Measurements from ENCODE around the gene KRT82.
"Not testable (repeated sequence)": the region's sequence is repeated elsewhere in the genome, so short reads cannot be mapped to it uniquely, and the experiment has no call there.

Gene KRT82

DNA sequence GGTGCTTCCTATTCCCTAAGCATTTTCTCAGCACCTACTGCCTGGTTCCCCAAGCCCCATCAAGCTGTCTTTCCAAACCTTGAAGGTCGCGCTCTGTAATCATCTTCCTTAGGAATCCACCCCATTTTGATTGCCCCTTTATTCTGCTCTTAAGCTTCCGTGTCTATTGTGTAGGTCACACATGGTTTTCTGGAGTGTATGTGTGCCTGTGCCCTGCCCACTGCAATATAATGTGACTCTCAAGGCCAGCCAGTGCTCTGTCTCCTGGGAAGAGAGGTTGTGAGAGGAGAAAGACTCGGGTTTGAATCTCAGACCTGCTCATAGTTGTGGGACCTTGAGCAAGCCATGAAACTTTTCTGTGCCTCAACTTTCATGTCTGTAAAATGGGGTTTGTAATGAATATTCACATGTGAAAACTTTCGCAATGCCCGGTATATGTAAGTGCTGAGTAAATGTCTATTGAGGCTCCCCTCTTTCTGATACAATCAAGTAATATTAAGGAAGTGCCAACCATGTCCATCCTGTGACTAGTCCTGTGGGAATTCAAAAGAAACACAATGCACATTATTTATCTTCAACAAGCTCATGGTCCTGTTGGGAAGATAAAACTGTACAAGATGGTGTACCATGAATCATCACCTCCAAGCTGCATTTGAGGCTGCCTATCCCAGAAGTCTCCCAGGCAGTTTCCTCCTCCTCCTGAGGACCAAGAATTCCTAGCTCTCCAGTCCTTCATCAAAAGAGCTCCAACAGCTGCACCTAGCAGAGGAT lies 28.8 kb upstream of the KRT82 start:
- DNase-seq: no peak

DNA sequence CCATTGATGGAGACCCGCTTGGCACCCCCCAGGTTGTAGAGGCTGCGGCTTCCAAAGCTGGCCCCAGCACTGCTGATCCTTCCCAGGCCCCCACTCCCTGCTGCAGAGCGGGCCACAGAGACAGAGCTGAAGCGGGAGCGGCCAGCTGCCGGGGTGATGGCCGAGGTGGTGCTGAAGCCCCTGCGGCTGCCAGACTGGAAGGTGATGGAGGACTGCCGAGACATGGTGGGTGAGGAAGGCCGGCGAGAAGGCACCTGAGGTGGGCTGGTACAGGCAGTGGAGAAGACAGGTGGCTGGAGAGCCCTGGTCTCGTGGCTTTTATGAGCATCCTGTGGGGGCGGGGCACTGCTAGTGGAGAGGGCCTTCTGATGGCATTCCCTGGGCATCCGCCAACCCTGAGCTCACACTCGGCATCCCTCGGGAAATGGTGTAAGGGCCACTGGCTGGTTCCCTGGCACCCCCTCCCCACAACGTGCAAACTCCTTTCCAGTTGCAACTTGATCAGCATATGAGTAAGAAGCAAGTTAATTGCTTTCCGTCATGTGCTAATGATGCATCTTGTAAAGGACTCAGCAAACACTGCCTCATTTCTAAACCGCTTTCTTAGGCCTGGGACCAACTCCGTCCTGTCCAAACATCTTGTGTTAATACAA lies 28.1 kb upstream of the KRT82 start, which contains the start of gene KRT75:
TSS of gene KRT75 (minus strand) at position 291 of the 653 bp plus-strand sequence. CDS start at position 224, 67 bp downstream.
- DNase-seq: no peak

DNA sequence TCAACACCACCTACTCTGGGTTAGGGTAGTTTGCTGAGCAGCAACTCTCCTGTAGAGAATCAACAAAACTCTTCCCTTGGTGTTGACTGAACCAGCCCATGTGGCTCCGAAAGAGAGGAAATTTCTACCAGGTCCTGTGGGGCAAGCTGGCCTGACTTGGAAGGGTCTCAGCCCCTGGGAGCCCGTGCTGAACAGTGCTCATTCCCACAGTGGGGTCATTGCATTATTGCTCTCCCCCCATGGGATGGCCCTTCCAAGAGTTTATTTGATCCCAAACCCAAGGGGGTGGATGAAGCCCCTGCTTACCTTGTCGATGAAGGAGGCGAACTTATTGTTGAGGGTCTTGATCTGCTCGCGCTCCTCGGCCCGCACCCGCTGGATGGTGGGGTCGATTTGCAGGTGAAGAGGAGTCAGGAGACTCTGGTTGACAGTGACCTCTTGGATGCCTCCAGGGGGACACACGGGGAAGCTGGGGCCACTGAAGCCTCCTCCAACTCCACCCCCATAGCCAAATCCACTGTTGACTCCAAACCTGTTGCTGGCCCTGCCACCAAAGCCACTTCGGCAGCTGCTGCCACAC lies 27.5 kb upstream of the KRT82 start:
- DNase-seq: no peak

DNA sequence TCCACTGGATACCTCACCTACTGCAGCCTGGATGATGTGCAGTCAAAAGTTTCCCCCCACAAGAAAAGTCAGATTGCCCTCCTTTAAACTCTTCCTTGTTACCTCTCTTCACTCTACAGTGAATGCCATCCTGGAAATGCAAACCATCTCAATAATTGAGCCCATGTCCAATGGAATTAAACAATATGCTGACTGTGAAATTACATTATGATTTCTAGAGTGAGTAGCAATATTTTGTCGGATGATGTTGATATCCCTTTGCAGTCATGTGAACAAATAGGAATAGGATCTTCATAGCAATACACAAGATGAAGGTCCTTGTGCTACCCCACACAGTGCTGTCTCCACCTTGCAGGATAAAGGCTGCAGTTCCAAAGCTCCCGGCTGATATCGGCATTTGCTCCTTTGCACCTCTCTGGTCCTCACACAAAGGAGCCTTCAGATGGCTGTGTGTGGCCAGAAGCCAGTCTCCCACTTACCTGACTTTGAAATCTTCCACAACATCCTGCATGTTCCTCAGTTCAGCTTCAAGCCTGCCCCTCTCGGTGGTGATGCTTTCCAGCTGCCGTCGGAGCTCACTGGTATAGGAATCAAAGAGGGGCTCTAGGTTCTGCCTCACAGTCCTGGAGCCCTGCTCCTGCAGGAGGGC lies 26.5 kb upstream of the KRT82 start:
- no peak for DNase-seq

GRCh38 chr12:52428121-52428520 lies 22.0 kb upstream of the KRT82 start:
- DNase-seq: no peak

DNA sequence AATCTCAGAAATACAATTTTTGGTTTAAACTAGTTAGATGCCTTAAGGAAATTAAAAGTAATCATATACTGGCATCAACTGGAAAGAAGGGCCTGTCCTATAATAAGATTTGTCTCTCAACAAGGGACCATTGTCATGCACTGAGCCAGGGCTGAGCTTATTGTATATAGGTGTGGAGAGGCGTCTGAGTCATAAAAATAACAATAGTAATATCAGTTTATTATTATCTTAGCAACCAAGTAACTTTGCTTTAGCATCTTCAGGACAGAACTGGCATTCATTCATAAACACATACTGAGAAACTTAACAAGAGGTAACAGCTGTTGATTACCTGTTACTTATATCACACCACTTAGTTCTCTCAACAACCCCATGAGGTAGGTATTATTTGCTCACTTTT lies 20.9 kb upstream of the KRT82 start:
- DNase-seq: no peak

DNA sequence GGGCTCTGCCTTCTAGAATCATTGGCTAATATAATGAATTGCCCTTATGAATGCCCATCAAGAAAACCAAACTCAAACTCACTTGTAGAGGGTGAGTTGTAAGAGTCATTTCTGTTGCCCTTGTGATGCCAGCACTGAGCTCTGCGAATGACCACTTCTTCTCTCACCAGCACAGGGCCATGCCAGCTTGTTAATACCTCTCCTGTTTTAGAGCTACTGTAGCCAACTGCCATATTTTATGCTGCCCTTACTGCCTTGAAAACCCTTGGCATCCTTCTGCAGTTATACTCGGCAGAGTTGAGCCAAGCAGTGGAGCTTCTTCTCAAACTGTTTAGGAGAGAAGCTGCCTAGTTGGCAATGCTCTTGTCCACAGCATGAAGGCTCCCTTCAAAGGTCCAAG lies 19.9 kb upstream of the KRT82 start:
- no peak for DNase-seq

DNA sequence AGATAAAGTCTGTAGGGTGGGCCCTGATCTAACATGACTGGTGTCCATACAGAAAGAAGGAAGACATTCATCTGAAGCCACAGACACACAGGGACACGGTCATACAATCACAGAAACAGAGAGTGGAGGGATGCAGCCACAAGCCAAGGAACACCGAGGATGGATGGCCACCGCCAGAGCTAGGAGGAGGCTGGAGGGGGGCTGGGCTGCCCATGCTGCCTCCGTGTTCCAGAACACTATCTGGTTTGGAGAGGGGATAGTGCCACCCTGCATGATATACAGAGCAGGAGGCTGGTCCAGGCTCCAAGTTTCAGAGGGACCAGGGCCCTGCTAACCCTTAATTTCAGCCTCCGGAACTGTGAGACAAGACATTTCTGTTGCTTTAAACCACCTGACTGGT lies 19.3 kb upstream of the KRT82 start:
- no peak for DNase-seq

- DNase-seq: no peak
These were observed 17.7 kb upstream of the KRT82 start for GRCh38 chr12:52423661-52424500.

GRCh38 chr12:52423035-52423434 lies 16.9 kb upstream of the KRT82 start:
- no peak for DNase-seq

- DNase-seq: no peak
These were observed 13.5 kb upstream of the KRT82 start for GRCh38 chr12:52419656-52420055.

GRCh38 chr12:52418576-52419110 lies 12.5 kb upstream of the KRT82 start:
- no peak for DNase-seq

DNA sequence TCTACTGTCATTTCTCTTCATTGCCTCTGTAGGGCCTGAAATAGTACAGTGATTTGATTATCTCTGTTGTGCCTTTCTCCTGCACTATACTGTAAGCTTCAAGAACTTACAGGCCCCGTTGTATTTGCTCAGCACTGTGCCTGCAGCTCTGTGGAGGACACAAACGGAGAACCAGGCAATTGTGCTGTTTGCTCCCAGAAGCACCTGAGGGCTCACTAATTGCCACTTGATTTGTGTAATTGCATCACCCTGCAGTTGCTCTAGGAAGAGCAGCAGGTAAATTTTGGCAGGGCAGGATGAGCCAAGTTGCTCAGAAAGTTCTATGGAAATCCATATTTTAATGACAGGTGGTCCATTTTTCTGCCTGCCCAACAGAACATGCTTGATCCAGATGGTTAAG lies 11.6 kb upstream of the KRT82 start:
- no peak for DNase-seq

- no peak for DNase-seq
These were observed 10.7 kb upstream of the KRT82 start for GRCh38 chr12:52416795-52417194.

- no peak for DNase-seq
These were observed 10.0 kb upstream of the KRT82 start for GRCh38 chr12:52415870-52416750.

- DNase-seq: no peak
These were observed 8.8 kb upstream of the KRT82 start for GRCh38 chr12:52414936-52415335.

DNA sequence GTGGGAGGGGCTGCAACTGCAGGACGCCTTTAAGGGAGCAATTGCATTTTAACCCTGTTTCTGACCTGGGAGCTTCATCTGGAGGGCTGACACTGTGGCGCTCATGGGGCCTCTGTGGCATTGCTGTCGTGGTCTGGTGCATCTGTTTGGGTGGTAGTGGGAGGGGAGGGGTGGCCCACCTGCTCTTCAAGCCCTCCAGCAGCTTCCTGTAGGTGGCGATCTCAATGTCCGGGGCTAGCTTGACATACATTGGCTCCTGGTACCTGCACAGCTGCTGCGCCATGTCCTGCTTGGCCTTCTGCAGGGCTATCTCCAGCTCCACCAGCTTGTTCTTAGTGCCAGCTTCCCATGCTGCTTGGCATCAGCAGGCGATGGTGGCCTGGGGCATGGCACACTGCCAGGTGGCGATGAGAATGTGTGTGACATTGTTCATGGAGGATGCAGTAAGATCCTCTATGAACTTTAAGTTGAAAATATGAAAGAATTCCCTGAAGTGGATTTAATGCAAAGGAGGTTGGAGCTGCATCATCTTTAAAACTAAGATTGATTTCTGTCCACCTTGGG lies 7.7 kb upstream of the KRT82 start:
- DNase-seq: no peak

DNA sequence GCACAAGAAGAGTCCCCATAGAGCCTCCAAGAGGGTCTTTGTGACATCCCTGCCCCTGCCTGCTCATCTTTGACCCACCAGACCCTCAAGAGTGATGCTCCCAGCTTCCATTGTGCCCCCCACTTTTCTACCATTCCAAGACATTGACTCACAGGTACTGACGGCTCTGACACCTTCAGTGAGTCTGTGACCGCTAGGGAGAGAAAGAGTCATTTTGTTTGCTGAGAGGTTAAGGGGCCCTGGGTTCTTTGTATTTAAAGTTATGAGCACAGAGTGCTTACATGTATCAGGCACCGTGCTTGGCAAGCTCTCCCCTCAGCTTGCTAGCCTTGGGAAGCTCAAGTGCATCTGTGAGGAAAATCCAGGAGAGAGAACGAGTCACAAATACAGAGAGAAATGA lies 7.1 kb upstream of the KRT82 start:
- no peak for DNase-seq

DNA sequence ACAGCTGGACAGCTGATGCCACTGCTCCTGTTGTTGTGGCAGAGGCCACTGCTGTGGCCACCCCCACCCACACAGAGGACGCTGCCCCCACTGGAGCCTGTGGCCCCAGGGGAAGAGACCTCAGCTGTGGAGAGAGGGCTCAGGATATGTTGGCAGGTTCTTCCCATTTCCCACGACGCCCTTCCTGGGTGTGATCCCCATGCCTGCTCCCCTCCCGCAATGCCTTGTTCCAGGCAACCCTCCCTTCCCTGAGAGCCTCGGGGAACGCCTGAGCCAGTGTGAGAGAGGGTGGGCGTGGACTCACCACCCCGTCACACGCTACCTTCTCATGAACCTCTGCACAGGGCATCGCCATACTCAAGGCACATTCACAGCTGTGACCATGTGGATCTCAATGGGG lies 5.7 kb upstream of the KRT82 start:
- no peak for DNase-seq

- DNase-seq: not testable (repeated sequence)
These were observed 4.6 kb upstream of the KRT82 start for GRCh38 chr12:52410589-52411248.

GRCh38 chr12:52407918-52408317 lies 1.8 kb upstream of the KRT82 start:
- DNase-seq: no peak

Measured in NCI-H1694 (cell line).